ENCODE data around the gene PXT1.

The PXT1 gene

DNA sequence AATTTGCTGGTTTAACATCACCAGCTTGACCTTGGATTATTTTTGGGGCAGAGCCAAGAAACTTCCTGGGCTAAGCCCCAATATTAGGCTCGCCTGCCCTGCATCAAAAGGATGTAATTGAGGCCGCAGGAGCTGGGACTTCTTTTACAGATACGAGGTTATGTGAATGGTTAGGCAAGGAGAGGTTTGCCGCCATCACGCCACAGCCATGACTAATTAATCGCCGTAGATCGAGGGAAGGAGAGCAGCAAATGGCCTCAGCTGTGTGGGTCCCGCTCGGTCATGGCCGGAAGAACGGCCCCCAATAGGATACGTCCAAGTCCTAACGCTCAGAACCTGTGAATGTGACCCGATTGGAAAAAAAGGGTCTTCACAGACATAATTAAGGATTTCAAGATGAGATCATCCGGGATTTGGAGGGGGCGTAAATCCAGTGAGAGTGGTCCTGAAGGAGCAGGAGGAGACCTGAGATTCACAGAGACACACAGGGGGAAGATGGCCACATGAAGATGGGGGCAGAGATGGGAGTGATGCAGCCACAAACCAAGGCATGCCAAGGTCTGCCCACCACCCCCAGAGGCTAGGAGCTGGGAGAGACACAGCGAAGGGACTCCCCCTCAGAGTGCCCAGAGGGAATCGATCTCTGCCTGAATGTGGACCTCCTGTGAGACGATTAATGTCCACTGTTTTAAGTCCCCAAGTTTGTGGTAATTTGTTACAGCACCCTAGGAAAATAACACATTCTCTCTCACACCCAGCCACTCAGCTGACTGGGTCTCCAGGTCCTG is 96.0 kb downstream of the PXT1 start:
- no peak for DNase-seq (ENCODE audit: low spot score)

DNA sequence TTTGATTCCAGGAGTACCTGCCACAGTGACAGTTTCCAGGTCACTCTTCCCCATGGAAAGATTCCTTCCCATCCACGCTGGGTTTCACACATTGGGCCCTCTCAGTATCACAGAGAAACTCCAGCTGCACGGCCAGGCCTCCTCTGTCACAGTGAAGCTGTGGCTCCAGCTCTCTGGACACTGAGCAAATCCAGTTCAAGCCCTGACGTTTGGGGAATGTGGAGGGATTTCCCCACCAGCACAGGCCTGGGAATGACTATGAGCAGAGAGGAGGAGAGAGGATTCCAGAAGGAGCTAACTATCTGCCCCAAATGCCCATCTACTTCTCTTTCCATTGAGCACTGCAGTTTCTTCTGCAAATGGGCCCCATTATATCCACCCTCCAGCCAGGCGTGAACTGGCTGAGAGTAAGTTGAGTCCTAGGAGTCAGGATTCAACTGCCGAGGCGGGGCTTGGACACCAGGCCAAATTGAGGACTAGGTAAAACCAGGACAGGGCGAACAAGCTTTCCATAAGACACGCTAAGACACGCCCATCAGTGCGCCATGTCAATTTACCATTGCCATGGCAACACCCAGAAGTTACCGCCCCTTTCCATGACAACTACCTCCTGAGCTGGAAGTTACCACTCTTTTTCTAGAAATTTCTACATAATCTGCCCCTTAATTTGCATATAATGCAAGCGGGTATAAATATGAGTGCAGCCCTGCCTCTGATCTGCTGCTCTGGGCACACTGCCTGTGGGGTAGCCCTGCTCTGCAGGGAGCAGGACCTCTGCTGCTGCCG is 96.8 kb downstream of the PXT1 start:
- DNase-seq (ENCODE audit: low spot score) = no peak

DNA sequence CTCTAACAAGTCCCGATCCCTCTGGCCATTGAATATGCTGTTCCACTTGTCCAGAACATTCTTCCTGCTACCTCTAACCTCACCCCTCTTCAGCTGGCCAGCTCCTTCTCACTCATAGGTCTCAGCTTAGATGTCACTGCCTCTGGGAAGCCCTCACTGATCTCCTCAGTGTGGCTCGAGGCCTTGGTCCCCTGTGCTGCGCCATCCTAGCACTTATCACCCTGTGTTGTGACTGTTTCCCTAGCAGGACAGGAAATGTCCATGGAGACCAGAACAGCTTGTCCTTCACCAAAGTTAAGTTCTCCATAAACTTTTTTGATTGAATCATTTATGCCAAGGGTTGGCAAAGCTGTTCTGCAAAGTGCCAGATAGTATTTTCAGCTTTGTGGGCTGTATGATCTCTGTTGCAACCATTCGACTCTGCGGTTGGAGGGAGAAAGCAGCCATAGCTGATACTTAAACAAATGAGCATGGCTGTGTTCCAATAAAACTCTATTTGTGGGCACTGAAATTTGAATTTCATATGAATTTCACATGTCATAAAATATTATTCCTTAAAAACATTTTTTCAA is 99.5 kb downstream of the PXT1 start:
- DNase-seq (ENCODE audit: low spot score) = no peak

DNA sequence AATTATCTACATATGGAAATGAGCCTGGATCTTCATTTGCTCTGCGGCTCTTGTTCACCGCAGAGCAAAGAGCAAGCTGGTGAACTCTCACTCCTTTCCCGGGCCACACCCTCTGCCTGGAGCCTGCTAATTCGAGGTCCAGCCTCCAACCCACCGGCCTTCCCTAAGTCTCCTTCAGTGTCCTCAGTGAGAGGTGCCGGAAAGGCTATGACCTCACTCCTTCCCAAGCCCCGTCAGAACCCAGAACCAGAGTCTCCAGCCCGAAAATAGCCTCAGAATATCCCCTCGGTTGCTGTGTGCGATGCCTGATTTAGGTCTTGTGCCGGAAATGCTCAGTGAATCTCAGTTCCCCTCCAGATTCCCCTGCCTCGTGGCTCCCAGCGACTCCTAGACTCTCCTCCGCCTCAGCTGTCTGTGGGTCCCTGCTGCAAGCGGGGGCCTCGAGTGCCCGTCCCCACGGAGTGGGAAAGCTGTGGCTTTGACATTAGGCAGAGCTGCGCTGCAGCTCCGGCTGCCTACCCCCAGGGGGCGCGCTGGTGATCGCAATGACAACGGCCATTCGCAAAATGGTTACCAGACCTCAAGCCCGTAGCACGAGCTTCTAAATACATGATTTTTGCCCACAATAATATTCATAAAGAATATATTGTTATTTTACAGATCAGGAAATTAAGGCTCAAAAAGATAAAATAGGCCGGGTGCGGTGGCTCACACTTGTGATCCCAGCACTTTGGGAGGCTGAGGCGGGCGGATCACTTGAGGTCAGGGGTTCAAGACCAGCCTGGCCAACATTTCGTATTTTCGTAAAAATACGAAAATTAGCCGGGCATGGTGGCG is 101.8 kb downstream of the PXT1 start:
- DNase-seq (ENCODE audit: low spot score) = peak; percentile 87

Measured in D341Med (cell line).